HCT116 (cell line): ENCODE data around the gene TLCD3A. TPM values are rescaled to one million over a fixed set of nuclear protein-coding genes. Genes with fewer than 3 reads are reported as not detected.

Experiments used
- ATAC-seq: fragments of 200-7000 bp; cut with Tn5 transposase; 2 replicates; pipeline ENCODE4 v1.9.1; 2020; ENCODE audit warnings: mild to moderate bottlenecking, moderate library complexity
- BruUV-seq: library from RNA; stranded (reverse); fragments of 400-500 nt; replicated peaks from 2 replicates; lab custom pipeline; 2021; lab: Mats Ljungman, UMichigan
- CTCF ChIA-PET: fragments of 300-600 bp; sonication (Branson Sonifier 250); formaldehyde crosslinking; loops from one replicate; lab custom pipeline; 2021; ENCODE audit warnings: antibody characterized with exemption; lab: Charles Lee
- POLR2A ChIA-PET: fragments of 300-600, 350-600 bp; sonication (Branson Sonifier 250); formaldehyde crosslinking; loops from one replicate; lab custom pipeline; 2021; ENCODE audit warnings: antibody characterized with exemption; lab: Charles Lee
- RAD21 ChIA-PET, 2 experiments: fragments of 300-600 bp; sonication (Branson Sonifier 250); formaldehyde crosslinking; loops; one replicate each; lab custom pipeline; 2023; ENCODE audit warnings: low total read pairs in 2 of 2; ENCODE audit not compliant: uncharacterized antibody in 2 of 2, unreplicated experiment in 2 of 2, low non-redundant PET in 1 of 2; lab: Charles Lee
- DNase-seq: peaks from one replicate; pipeline ENCODE4 v3.0.0-alpha.2; 2010; ENCODE audit warnings: low read depth, low spot score
- H2AFZ ChIP-seq: fragments of 200-600 bp; shearing (Covaris generic), sonication (generic); 2 replicates; pipeline ENCODE4 v1.6.1; 2017; ENCODE audit warnings: low read depth, mixed run types, mixed read lengths, antibody characterized with exemption, low read length; ENCODE audit not compliant: poor library complexity, severe bottlenecking
- H3K27ac ChIP-seq: 2 replicates; pipeline ENCODE4 v1.5.1; 2012; ENCODE audit warnings: low read depth, low read length
- H3K27me3 ChIP-seq: fragments of 200-600 bp; sonication (generic); 2 replicates; pipeline ENCODE4 v1.6.1; 2016; ENCODE audit warnings: mixed run types, low read length, mixed read lengths; ENCODE audit not compliant: insufficient read depth
- H3K36me3 ChIP-seq, 2 experiments: fragments of 200-500 bp in 1 of 2; fragments of 200-600 bp in 1 of 2; sonication (Bioruptor generic) in 1 of 2; sonication (generic) in 1 of 2; 2 replicates each; pipeline versions ENCODE4 v1.5.1 to v1.6.1; 2014 to 2016; ENCODE audit warnings: low read length in 2 of 2, inconsistent platforms in 1 of 2, mixed read lengths in 1 of 2, mixed run types in 1 of 2; ENCODE audit not compliant: insufficient read depth in 2 of 2, control insufficient read depth in 1 of 2
- H3K4me1 ChIP-seq, 2 experiments: fragments of 200-600 bp in 1 of 2; sonication (generic) in 1 of 2; 2 replicates each; pipeline versions ENCODE4 v1.5.1 to v1.6.1; 2012 to 2017; ENCODE audit warnings: low read length in 2 of 2, inconsistent platforms in 1 of 2, mild to moderate bottlenecking in 1 of 2, mixed read lengths in 1 of 2, mixed run types in 1 of 2, moderate library complexity in 1 of 2; ENCODE audit not compliant: insufficient read depth in 2 of 2, control insufficient read depth in 1 of 2
- H3K4me2 ChIP-seq: fragments of 200-600 bp; sonication (generic); 2 replicates; pipeline ENCODE4 v1.6.1; 2017; ENCODE audit warnings: mixed run types, low read length, mixed read lengths
- H3K4me3 ChIP-seq, 2 experiments: fragments of 200-600 bp in 1 of 2; sonication (generic) in 1 of 2; replicated peaks in 1 of 2; 2 replicates each; pipeline ENCODE4 v1.5.1; 2011 to 2016; ENCODE audit warnings: low read length in 2 of 2, control low read depth in 1 of 2, low read depth in 1 of 2, mild to moderate bottlenecking in 1 of 2, mixed read lengths in 1 of 2, mixed run types in 1 of 2
- H3K79me2 ChIP-seq: fragments of 200-600 bp; sonication (generic); 2 replicates; pipeline ENCODE4 v1.6.1; 2017; ENCODE audit warnings: mild to moderate bottlenecking, mixed run types, low read length, moderate library complexity, mixed read lengths; ENCODE audit not compliant: insufficient read depth
- H3K9ac ChIP-seq: fragments of 200-600 bp; sonication (generic); 2 replicates; pipeline ENCODE4 v1.6.1; 2016; ENCODE audit warnings: low read length, mixed read lengths
- H3K9me2 ChIP-seq: fragments of 200-600 bp; sonication (generic), shearing (Covaris generic); 2 replicates; pipeline ENCODE4 v1.6.1; 2017; ENCODE audit warnings: mixed run types, mild to moderate bottlenecking, moderate library complexity; ENCODE audit not compliant: insufficient read depth
- H3K9me3 ChIP-seq, 2 experiments: fragments of 200-500 bp in 1 of 2; fragments of 200-600 bp in 1 of 2; sonication (Bioruptor generic) in 1 of 2; sonication (generic) in 1 of 2; 2 replicates each; pipeline ENCODE4 v1.6.1; 2014 to 2017; ENCODE audit warnings: low read length in 2 of 2, mixed read lengths in 2 of 2, inconsistent platforms in 1 of 2, low read depth in 1 of 2, mild to moderate bottlenecking in 1 of 2, mixed run types in 1 of 2, moderate library complexity in 1 of 2; ENCODE audit not compliant: control insufficient read depth in 1 of 2, insufficient read depth in 1 of 2
- H4K20me1 ChIP-seq: fragments of 200-600 bp; sonication (generic), shearing (Covaris generic); 2 replicates; pipeline ENCODE4 v1.6.1; 2017; ENCODE audit warnings: mixed run types, mild to moderate bottlenecking, moderate library complexity; ENCODE audit not compliant: insufficient read depth
- ATF3 ChIP-seq: IDR thresholded peaks from 2 replicates; pipeline ENCODE4 v1.6.1; 2012
- CTCF ChIP-seq, 3 experiments: fragments of 200-600 bp in 1 of 3; sonication (generic) in 1 of 3; IDR thresholded peaks in 2 of 3; conservative IDR thresholded peaks in 1 of 3; 2 replicates each; pipeline ENCODE4 v1.5.1; 2012 to 2017; ENCODE audit warnings: low read depth in 2 of 3, low read length in 2 of 3, antibody characterized with exemption in 1 of 3, borderline replicate concordance in 1 of 3, control low read depth in 1 of 3, mild to moderate bottlenecking in 1 of 3, mixed read lengths in 1 of 3, mixed run types in 1 of 3, moderate library complexity in 1 of 3; ENCODE audit not compliant: insufficient read depth in 1 of 3
- EZH2 ChIP-seq: fragments of 200-600 bp; sonication (generic); IDR thresholded peaks from 2 replicates; pipeline ENCODE4 v1.6.1; 2017; ENCODE audit warnings: antibody characterized with exemption, mixed run types
- EZH2phosphoT487 ChIP-seq: fragments of 200-600 bp; IDR thresholded peaks from 2 replicates; pipeline ENCODE4 v1.6.1; 2018; ENCODE audit warnings: antibody characterized with exemption, borderline replicate concordance
- POLR2A ChIP-seq: IDR thresholded peaks from 2 replicates; pipeline ENCODE4 v1.7.0; 2011; ENCODE audit warnings: borderline replicate concordance; ENCODE audit not compliant: insufficient read depth, insufficient read length; ENCODE audit errors: extremely low read depth
- YY1 ChIP-seq: IDR thresholded peaks from 2 replicates; pipeline ENCODE4 v1.6.1; 2011; ENCODE audit warnings: low read length, low read depth, moderate library complexity, mild to moderate bottlenecking; ENCODE audit not compliant: insufficient replicate concordance; ENCODE audit errors: extremely low read depth
- ZFX ChIP-seq: fragments of 450-650 bp; IDR thresholded peaks from 2 replicates; pipeline ENCODE4 v1.6.1; 2017
- intact Hi-C: fragments of 100-400 bp; cut with micrococcal nuclease; formaldehyde crosslinking; loops from 2 replicates; pipeline ENCODE4 v1.10.0; 2022
- total RNA-seq: library from RNA; stranded (reverse); gene quantifications from one replicate; pipeline ENCODE4 v1.2.1, GENCODE V29; 2021; ENCODE audit not compliant: unreplicated experiment
- TF ChIP-seq, protein P1 (sequence below): IDR thresholded peaks from 2 replicates; pipeline ENCODE4 v1.6.1; 2011; ENCODE audit warnings: mild to moderate bottlenecking, low read length, moderate library complexity; ENCODE audit not compliant: insufficient replicate concordance; ENCODE audit errors: extremely low read depth

TLCD3A gene
- total RNA-seq, 1 experiment from 2014 or later, result 26.0 TPM

GRCh38 chr17:750431-751037 is 18.1 kb downstream of the TLCD3A start:
- Histone ChIP-seq H3K79me2 (peaks cover 61% of the 10 kb centered on the region), H3K4me2 (peak overlapping the region; percentile 80), H2AFZ (no peak overlapping the region), H3K9me3 (no peaks in the 10 kb centered on the region), H3K27me3 (no peaks in the 10 kb centered on the region), H3K4me3 (peak overlapping the region; percentile 76 to 94), H3K27ac (no peak overlapping the region; the same call in 1 of the 2 replicates), H3K9me2 (no peaks in the 10 kb centered on the region), H4K20me1 (no peaks in the 10 kb centered on the region), H3K4me1 (peaks cover 12 to 19% of the 10 kb centered on the region in 2 experiments), H3K9ac (peak overlapping the region; percentile 93), H3K36me3 (peaks cover 25 to 29% of the 10 kb centered on the region in 2 experiments)
- RAD21 ChIA-PET, result no interaction called here
- CTCF ChIA-PET, result interaction anchor here (1.2 kb wide), 1 partner anchor 246 kb away, joined by 3 read pairs; the partner anchor contains the start of gene TIMM22
- no peak for TF ChIP-seq YY1
- TF ChIP-seq EZH2, result no peak
- TF ChIP-seq POLR2A, result no peak
- TF ChIP-seq CTCF (IDR thresholded peaks at IDR 0.05 in 2 of 3, conservative IDR thresholded peaks at IDR 0.05 in 1 of 3; ENCODE audit: borderline replicate concordance in 1 of 3, insufficient read depth in 1 of 3, low read depth in 2 of 3, low read length in 2 of 3), result no peak
- TF ChIP-seq EZH2phosphoT487, result no peak
- no peak for TF ChIP-seq ATF3
- no peak for TF ChIP-seq ZFX
- TF ChIP-seq, protein P1, sequence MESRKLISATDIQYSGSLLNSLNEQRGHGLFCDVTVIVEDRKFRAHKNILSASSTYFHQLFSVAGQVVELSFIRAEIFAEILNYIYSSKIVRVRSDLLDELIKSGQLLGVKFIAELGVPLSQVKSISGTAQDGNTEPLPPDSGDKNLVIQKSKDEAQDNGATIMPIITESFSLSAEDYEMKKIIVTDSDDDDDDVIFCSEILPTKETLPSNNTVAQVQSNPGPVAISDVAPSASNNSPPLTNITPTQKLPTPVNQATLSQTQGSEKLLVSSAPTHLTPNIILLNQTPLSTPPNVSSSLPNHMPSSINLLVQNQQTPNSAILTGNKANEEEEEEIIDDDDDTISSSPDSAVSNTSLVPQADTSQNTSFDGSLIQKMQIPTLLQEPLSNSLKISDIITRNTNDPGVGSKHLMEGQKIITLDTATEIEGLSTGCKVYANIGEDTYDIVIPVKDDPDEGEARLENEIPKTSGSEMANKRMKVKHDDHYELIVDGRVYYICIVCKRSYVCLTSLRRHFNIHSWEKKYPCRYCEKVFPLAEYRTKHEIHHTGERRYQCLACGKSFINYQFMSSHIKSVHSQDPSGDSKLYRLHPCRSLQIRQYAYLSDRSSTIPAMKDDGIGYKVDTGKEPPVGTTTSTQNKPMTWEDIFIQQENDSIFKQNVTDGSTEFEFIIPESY, result no peak
- ATAC-seq (no peak), DNase-seq (no peak)
- POLR2A ChIA-PET, result interaction anchor here (1.0 to 1.2 kb wide), 2 partner anchors 35 to 231 kb away, joined by 3 read pairs; no protein-coding TSS in a partner anchor
- intact Hi-C loops, result no loop called here
- BruUV-seq, result TSS peak; percentile 45
